Measurements from ENCODE around the gene TFIP11. TPM values are rescaled to one million over a fixed set of nuclear protein-coding genes. Genes with fewer than 3 reads are reported as not detected.

TFIP11 gene
- total and polyA plus RNA-seq, 2 of the 8 experiments (the other 6 are each of a cell fraction or from before 2014, with no cell fraction given) = 18.1 to 28.3 TPM

- Histone ChIP-seq H3K27me3 (replicated peaks in 1 of 4; ENCODE audit: control insufficient read depth in 3 of 4, extremely low read depth in 1 of 4, insufficient read depth in 3 of 4, low read length in 3 of 4) (no peaks in the 10 kb centered on the region), H2BK15ac (ENCODE audit: low read length) (no peak overlapping the region), H3K9ac (replicated peaks in 1 of 4; ENCODE audit: extremely low read depth in 1 of 4, low read depth in 3 of 4, low read length in 3 of 4) (no peak overlapping the region), H2AFZ (ENCODE audit: low read length) (no peak overlapping the region), H3K79me1 (ENCODE audit: low read depth, low read length) (no peaks in the 10 kb centered on the region), H3K4ac (replicated peaks; ENCODE audit: insufficient read length, low read depth, low read length) (no peak overlapping the region), H2BK5ac (ENCODE audit: low read depth, low read length) (no peak overlapping the region), H3K79me2 (ENCODE audit: control insufficient read depth in 1 of 2, insufficient read depth in 2 of 2, low read length in 2 of 2) (no peaks in the 10 kb centered on the region), H3K27ac (ENCODE audit: low read depth, low read length) (no peak overlapping the region), H2BK12ac (ENCODE audit: low read depth, low read length) (no peak overlapping the region), H4K8ac (ENCODE audit: extremely low read depth, insufficient read depth, low read length) (no peak overlapping the region), H2AK5ac (ENCODE audit: low read depth, low read length) (no peak overlapping the region), H4K5ac (ENCODE audit: insufficient read length, low read depth, low read length) (no peak overlapping the region), H3K23me2 (ENCODE audit: low read depth, low read length) (no peaks in the 10 kb centered on the region), H2BK20ac (ENCODE audit: low read length) (no peak overlapping the region), H3K4me1 (replicated peaks in 1 of 4; ENCODE audit: control insufficient read depth in 3 of 4, insufficient read depth in 4 of 4, low read length in 3 of 4) (no peaks in the 10 kb centered on the region), H3K4me2 (ENCODE audit: insufficient read depth in 1 of 2, low read depth in 2 of 2, low read length in 2 of 2) (no peak overlapping the region), H4K20me1 (replicated peaks in 1 of 2; ENCODE audit: control insufficient read depth in 1 of 2, insufficient read depth in 2 of 2, low read length in 2 of 2) (peaks cover 2 to 11% of the 10 kb centered on the region in 2 experiments), H3K23ac (ENCODE audit: insufficient read length) (no peak overlapping the region), H3K18ac (ENCODE audit: extremely low read depth, low read length) (no peak overlapping the region), H3K56ac (replicated peaks; ENCODE audit: insufficient read length, low read depth, low read length) (no peak overlapping the region), H3K14ac (ENCODE audit: insufficient read length) (no peak overlapping the region), H2BK120ac (replicated peaks; ENCODE audit: low read depth, low read length) (no peak overlapping the region), H3K4me3 (ENCODE audit: extremely low read depth in 1 of 4, insufficient read depth in 2 of 4, low read depth in 3 of 4, low read length in 4 of 4) (no peak overlapping the region), H3K9me3 (ENCODE audit: insufficient read depth in 2 of 2, low read depth in 1 of 2, low read length in 1 of 2) (no peaks in the 10 kb centered on the region), H4K91ac (replicated peaks; ENCODE audit: insufficient read length, low read length) (no peak overlapping the region), H3K36me3 (ENCODE audit: control insufficient read depth in 2 of 4, insufficient read depth in 4 of 4, low read length in 3 of 4) (peaks cover 38 to 84% (median 81%) of the 10 kb centered on the region in 4 experiments)
- no peak for FAIRE-seq
- WGBS, 2 experiments (ENCODE audit: extremely low coverage in 1 of 2, insufficient coverage in 1 of 2, insufficient read length in 1 of 2, insufficient replicate concordance in 2 of 2, low coverage in 1 of 2, low lambda C conversion rate in 2 of 2, missing lambda C conversion rate in 1 of 2) = 95% methylated on average over 9 of the region's 9 CpGs; no CpG with 5 or more reads in 1 of the 2 experiments
- ChIA-PET POLR2A (ENCODE audit: partially characterized antibody) (interaction anchor here (0.6 to 2.7 kb wide), 6 partner anchors 9 to 788 kb away, joined by 3 to 15 read pairs (median 4); partner anchors contain the start of genes HPS4 and SRRD), CTCF (ENCODE audit: partially characterized antibody) (interaction anchor here (1.0 to 4.8 kb wide), 4 partner anchors 10 to 100 kb away, joined by 3 to 24 read pairs (median 4); no protein-coding TSS in a partner anchor)
- no peak for DNase-seq (ENCODE audit: low read depth in 1 of 2, low spot score in 2 of 2)
- TF ChIP-seq RBBP5 (IDR thresholded peaks at IDR 0.05; ENCODE audit: borderline replicate concordance, low read depth, low read length) (no peak), KDM1A (IDR thresholded peaks at IDR 0.05; ENCODE audit: borderline replicate concordance, low read length) (no peak), SP1 (IDR thresholded peaks at IDR 0.05; ENCODE audit: low read depth, low read length) (no peak), EGR1 (IDR thresholded peaks at IDR 0.05; ENCODE audit: borderline replicate concordance, low read depth, low read length) (no peak), CHD2 (IDR thresholded peaks at IDR 0.05; ENCODE audit: low read length) (no peak)
Measured at GRCh38 chr22:26492220-26492619, 20.1 kb downstream of the TFIP11 start.
